ENCODE results near the gene PALM3.

Gene PALM3, protein sequence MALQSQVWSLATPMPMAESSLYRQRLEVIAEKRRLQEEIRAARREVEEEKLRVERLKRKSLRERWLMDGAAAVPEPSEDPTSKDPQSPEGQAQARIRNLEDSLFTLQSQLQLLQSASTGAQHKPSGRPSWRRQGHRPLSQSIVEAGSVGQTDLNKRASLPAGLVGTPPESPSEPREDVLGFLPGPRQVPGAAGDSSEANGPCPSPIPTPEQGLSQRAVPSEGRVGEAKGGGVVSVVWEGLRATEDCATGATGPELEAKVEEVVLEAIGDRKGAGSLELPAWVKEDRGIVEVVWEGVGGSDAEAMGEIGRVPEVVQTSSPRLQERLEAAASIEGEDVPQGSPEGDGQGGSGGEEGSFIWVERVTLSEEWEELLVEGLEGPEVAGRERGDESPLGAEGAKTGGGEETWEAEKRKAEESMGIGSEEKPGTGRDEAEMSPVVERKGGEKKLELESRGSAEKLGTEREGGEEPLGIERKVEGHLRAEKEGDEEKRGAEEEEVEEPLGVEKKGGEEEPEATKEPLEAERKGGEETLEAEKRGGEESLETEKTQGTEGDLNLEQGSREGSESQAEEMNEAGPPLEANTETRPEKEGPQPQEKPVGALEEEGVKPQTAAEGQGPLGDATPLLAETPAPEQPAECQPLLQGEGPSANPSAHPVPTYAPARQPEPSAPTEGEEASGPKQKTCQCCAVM

DNA sequence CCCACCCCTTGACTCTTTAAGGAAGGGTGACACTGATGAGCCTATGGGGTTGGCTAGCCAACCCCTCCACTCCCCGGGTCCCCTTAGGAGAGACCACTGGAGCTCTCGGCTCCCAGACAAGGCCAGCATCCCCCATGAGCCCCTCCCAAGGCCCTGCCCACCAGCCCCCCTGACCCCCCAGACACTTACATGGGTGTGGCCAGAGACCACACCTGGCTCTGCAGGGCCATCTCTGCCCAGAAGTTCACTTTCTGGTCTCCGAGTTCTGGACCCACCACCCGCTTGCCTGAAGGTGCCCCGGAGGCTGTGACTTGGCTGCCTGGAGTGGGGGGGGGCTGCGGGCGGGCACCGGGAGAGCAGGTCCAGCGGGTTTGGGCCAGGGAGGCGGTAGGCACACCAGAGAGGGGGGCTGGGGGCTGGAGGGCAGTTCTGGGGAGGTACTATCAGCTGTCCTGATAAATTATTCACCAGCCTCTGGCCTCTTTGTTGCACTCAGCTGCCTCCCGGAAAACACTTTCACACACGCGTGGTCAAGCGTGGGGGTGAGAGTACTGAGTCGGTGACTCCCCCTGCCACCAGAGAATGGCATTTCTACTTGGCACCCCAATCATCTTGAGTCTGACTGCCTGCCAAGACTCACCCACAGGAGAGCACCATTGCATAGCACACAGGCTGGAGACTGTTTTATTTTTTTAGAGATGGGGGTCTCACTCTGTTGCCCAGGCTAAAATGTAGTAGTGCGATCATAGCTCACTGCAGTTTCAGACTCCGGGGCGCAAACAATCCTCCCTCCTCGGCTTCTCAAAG lies at the start of gene PALM3:
PALM3 (minus strand) TSS at position 326 of the 807 bp plus-strand sequence; CDS start at position 230, 96 bp downstream.
- DNase-seq: no peak

DNA sequence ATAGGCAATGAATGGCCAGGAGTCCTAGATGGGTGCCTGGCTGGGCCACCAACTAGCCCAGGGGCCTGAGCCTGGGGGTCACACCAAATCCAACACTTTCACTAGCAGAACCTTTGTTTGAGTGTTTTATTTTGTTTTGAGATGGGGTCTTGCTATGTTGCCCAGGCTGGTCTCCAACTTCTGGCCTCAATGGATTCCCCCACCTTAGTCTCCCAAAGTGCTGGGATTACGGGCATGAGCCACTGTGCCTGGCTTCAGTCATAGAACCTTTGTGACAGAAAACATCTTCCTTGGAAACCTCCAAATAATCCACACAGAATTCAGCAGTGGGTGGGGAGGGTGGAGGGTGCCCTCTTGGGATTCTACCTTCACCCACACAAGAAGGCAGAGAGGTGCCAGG lies 49.6 kb upstream of the PALM3 start:
- no peak for DNase-seq

DNA sequence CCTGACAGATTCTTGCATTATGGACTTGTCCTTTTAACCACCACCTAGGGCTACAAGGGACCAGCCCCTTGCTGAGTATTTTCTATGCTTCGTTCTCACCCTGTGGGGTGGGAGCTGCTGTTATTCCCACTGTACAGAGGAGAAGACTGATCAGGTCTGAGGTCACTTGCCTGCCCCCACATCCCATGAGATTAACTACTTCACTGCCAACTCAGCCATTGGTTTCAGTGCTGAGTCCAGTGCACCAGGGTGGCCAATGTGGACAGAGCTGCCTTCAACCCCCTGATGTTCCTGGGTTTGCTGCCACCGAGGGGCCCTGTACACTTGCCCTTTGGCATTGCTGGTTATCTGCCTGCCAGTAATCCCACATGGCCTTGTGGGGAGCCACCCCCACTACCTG lies 48.8 kb upstream of the PALM3 start:
- DNase-seq: no peak

DNA sequence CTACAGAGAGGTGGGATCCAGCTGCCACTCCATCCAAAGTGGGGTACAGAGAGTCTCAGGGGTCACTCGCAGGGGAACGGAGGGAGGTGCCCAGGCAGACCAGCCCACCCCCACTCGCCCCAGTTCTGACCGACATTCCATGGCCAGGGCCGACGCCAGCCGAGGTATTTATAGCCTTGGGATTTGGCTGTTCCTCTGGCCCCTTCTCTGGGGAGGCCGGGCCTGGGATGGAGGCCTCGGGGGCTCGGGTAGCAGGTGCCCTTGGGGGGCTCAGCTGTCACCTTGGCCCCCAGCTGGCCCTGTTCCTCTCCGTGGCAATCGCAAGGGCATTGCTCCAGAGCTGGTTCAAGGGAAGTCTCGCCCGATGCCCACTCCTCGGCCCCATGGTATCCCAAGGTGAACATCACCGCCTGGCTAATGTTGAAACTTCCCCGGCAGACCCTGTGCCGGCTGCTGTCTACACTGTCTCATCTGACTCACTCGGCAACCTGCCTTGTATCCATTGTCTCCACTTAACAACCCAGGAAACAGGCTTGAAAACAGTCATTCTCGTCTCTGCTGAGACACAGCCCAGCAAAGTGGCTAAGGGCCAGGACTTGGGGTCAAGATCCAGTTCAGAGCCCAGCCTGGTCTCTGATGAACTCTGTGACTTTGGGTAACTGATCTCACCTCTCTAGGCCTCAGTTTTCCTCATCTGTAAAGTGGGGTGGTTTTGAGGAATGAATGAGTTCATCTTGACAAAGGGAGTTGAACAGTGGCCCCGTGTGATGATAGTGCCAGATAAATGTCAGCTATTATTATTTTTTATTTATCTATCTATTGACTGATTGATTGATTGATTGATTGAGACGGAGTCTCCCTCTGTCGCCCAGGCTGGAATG lies 45.9 kb upstream of the PALM3 start:
- DNase-seq: no peak

DNA sequence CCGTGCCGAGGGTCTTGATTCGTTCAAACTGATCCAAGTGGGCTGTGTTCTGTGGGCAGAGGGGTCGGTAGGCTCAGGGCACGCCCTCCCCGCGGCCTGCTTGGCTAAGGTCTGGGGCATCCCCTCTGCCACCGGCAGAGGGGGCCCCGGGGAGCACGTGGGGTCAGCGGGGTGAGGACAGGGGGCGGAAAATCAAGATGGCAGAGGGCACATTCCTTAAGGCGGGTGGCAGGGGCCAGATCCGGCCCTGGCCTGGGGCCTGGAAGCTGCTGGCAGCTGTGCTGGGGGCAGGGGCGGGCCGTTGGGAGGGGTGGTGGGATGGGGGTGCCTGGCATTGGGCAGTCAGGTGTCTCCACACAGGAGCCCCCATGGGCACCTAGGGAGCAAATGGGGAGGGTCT lies 45.0 kb upstream of the PALM3 start:
- no peak for DNase-seq

DNA sequence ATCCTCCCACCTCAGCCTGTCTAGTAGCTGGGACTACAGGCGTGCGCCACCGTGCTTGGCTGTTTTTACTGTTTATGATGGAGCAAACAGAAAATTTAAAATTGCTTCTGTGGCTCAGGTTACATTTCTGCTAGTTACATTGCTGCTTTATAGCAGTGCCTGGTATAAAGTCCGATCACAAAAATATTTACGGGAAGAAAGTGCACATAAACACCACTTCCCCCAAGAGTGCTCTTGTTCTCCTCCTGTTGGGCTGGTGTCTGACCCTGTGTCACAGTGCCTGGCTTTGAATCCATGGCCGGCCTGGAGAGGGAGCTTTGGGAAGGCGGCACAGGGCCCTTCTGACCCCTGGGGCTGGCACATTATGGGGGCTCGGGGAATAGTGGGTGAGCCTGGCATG lies 43.8 kb upstream of the PALM3 start:
- DNase-seq: no peak

DNA sequence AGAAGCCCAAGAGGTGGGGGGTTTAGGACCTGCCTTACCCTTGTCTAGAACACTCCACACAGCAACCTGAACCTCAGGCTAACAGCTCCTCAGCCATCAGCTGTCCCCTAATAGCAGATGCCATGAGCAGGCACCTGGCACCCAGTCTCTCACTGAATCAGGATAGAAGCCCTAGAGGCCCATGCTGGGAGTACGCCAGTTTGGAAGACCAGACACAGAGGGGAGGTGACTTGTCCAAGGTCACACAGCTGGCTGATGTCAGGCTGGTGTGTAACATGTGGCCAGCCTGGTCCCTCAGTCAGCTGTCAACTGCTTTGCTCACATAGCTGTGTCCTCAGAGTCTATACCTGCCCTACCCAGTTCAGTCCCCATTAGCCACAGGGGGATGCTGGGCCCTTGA lies 41.4 kb upstream of the PALM3 start:
- DNase-seq: no peak

DNA sequence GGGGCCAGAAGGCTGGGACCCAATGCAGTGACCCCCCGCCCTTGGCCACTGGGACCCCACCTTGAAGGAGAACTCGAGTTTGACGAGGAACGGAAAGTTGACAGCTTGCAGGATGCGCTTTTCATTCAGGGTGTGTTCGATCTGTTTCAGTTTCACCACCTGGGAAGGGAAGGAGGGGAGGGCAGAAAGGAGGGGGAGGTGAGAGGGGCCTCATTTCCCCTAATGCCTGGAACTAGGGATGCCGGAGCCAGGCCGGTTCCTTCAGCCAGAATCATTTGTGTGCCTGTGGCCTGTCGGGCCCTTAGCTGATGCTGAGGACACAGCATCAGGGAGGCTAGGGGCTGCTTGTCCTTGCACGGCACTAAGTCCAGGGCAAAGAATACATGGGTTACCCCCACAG lies 40.9 kb upstream of the PALM3 start:
- DNase-seq: no peak

DNA sequence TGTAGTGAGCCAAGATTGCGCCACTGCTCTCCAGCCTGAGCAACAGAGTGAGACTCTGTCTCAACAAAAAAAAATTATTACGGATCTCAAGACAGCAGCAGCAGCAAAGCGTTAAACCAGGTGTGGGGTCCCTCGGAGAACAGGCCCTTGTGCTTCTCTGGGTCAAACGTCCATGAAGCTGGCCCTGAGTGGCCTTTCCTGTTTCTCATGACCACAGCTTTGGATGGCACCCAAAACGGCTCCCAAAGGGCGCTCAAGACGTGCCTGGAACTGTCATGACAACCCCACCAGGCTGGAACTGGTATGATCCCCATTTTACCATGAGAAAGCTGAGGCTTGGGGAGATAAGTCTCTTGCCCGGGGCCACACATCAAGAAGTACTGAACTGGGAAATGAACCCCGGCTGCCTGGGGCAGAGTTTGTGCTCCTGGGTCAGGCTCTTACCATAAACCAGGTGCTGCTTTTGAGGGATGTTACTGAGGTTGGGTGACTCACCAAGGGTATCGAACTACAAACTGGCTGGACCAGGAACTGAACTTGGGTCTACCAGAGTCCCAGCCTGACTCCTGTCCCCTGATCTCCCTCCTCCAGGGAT lies 40.3 kb upstream of the PALM3 start:
- no peak for DNase-seq

DNA sequence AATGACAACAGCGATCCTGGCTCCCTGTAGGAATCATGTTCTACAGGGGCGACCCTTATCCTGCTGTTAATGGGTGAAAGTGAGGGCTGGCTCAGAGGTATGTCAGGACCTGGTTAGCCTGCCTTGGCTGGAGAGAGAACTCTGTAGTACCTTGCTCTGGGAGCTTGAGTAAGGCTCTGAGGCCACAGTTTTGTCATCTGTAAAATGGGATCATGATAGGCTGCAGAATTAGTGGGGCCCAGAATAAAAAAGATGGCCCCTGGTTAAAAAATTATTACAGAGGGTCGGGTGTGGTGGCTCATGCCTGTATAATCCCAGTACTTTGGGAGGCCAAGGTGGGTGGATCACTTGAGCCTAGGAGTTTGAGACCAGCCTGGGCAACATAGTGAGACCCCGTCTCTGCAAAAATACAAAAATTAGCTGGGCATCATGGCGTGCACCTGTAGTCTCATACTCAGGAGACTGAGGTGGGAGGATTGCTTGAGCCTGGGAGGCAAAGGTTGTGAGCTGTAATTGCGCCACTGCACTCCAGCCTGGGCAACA lies 39.2 kb upstream of the PALM3 start:
- DNase-seq: no peak

DNA sequence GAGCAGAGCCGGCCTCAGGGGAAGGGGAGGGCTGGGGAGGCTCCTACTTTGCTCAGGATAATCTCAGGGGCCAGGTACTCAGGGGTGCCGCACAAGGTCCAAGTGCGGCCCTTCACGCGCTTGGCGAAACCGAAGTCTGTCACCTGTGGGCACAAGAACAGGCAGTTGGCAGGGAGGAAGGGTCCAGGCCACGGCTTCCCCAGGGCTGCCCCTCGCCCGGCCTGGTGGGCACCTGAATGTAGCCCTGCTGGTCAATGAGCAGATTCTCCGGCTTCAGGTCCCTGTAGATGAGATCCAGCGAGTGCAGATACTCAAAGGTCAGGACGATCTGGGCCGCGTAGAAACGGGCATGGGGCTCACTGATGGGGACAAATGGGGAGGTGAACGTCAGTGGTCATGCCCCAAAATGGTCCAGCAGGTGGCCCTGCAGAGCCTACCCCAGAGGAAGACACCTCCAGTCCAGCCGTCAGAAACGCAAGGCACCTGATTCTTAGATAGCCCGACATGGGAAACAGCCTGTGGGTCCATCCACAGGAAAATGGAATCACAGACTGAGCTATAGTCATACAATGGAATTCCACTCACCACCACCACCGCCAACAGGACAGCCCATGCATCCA lies 35.8 kb upstream of the PALM3 start:
- no peak for DNase-seq

DNA sequence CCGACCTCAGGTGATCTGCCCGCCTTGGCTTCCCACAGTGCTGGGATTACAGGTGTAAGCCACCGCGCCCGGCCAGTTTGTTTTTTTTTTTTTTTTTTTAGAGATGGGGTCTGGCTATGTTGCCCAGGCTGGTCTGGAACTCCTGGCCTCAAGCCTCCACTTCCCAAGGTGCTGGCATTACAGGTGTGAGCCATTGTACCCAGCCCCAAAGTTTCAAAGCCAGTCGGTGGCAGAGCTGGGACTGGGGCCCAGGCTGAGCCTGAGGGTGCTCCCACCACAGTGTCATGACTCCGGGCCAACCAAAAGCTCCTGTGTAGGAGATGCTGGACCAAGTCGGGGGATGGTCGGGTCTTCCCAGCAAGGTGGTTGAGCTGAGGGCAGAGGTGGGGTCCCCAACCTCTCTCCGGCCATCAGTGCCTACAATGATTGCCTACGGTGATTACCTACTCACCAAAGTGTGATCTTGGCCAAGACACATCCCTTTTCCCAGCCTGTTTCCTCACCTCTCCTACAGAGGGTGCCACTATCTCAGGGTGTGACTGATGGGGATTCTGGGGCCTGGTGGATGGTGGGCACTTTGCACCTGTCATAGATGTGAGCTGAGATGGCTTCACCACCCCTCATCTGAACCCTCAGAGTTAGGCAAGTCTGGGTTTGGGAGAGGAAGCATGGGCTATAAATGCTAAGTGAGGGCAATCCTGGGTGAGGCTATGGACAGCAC lies 34.6 kb upstream of the PALM3 start:
- no peak for DNase-seq

DNA sequence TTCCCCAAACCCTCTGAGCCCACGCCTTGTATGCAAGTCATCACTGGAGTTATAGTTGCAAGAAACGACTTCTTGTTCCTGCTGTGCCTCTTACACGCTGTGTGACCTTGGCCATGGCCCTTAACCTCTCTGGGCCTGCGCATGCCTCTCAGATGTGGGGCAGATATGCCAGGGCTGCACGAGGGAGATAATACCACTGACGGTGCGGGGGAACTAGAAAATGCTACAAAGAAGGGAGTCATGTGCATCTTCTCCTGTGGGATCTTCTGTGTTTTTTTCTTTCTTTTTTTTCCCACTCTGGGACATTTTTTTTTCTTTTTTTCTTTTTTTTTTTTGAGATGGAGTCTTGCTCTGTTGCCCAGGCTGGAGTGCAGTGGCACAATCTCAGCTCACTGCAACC lies 33.0 kb upstream of the PALM3 start:
- no peak for DNase-seq

DNA sequence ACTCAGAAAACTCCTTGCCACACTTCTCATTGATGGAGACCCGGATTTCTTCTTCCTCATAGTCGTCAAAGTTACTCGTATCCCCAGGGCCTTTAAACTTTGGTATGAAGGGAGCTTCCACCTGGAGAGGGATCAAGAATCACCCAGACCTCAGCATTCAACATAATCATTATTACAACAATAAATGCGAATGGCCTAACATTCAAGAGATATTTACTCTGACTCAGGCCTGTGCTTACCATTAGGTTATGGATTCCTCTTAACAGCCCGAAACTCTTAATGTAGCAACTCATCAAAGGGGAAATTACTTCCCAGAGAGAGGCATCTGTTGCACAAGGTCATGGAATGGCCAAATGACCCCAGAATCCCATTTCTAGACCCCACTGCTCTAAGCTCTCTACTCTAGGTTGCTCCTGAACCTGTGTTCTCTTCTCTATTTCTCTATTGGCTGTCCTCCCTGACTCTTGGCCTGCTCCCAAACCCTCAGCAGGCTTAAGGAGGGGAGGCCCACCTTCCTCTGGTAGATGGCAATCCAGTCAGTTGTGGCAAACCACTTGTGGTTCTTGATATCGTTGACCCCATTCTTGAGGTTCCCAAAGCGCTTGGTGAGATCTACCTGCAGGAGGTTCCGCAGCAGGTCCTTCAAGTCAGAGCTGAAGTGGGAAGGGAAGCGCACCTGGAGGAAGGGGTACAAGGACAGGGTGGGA lies 31.4 kb upstream of the PALM3 start:
- no peak for DNase-seq

DNA sequence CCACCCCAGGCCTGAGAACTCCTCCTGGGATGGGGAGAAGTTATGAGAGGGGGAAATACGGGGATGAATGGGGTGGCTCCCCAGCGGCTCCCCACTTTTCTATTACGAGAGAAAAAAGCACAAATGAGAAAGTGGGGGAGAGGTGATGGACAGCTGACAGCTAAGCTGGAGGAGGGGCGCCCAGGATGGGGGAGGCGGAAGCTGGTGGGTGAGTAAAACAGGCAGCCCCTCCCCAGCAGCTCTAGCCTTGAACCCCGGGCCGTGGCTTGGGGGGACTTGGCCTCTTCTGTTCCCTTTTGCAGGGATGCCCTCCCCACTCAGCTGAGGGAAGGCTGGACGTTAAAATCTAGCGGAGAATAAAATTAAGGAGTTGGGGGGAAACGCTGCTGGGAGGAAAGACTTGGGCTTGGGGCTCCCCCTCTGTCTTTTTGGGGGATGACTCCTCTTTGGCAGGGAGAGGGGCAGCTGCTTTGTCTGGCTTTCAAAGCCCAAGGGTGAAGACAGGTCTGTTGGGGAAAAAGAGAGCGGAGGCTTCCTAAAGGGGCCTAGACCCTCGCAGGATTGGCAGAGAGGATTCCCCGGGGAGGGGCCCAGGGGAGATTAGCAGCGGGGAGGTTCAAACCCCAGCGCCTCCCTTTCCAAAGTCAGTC lies 30.1 kb upstream of the PALM3 start:
- DNase-seq: peak; percentile 52

DNA sequence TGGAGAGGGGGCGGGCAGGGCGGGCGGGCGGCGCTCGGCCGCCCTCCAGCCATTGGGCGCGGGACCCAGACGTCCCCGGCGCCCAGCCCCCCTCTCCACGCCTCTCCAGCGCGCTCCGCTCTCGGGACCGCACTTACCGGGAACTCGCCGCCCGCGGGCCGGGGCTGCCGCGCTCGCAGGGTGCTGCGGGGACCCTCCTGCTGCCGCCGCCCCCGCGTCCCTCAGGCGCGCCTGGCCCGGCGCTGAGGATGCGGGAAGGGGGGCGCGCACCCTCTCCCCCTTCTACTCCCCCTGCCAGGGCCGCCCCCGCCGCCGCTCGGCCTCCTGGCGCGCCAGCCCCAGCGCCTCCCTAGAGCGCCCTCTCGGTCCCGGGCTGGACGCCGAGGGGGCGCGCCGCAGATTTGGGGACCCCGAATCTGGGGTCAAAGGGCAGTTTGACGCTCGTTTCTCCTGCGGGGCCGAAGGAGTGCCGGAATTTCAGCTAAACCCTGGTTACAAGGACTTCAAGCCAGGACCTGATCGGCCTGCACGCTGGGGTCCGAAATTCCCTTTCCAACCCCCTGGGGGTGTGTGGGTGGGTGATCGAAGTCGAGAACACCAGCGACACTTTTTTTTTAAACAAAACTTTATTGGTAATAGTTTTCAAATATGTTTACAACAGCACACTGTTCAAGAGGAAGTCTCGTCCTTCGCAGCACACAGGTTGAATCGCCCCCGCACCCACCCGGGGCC lies 29.4 kb upstream of the PALM3 start:
- peak; percentile 57 for DNase-seq

DNA sequence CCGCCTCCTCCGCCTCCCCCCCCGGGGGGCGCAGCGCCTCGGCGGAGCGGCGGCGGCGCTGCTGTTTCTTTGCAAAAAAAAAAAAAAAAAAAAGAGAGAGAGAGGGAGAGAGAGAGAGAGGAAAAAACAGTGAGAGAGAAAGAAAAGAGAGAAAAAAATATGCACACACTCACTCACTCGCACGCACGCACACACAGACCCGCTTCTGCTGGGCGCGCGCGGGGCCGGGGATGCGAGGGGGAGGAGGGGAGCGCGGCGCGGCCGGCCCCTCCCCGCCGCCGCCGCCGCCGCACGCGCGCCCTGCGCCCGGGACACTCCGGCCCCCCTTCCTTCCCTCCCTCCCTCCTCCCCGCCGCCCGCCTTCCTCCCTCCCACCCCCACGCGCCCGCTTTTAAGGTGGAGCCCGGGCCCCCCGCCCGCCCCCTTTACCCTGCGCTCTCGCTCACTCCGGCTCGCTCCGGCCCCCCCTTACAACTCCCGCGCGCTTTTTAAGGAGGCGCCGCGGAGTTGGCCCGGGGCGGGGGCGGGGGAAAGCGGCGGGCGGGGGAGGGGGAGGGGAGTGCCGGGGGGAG lies 28.7 kb upstream of the PALM3 start, which contains the start of gene SAMD1:
SAMD1 (minus strand) TSS at position 243 of the 572 bp plus-strand sequence.
- peak; percentile 86 for DNase-seq
